HG02588 (cell line): Measurements from ENCODE around the gene TEX11.
"Not testable (repeated sequence)": the region's sequence is repeated elsewhere in the genome, so short reads cannot be mapped to it uniquely, and the experiment has no call there.

Source experiments
- ATAC-seq: cut with Tn5 transposase; IDR thresholded peaks from one replicate; pipeline ENCODE4 v1.9.1; 2021; ENCODE audit warnings: mild to moderate bottlenecking, moderate library complexity; ENCODE audit not compliant: unreplicated experiment

TEX11 gene

DNA sequence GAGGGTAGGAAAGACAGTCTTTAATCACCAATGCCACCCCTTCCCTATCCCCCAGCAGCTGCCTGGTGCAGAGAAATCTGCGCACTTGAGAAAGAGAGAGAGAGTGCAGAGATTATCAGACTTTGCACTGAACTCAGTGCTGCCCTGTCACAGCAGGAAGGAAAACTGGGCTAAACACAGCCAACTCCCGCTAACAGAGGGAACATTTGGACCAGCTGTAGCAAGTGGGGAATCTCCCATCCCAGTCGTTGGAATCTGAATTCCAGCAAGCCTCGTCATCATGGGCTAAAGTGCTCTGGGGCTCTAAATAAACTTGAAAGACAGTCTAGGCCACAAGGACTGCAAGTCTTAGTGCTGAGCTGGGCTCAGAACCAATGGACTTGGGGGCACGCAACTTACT, 295.2 kb downstream of the TEX11 start:
- no peak for ATAC-seq

DNA sequence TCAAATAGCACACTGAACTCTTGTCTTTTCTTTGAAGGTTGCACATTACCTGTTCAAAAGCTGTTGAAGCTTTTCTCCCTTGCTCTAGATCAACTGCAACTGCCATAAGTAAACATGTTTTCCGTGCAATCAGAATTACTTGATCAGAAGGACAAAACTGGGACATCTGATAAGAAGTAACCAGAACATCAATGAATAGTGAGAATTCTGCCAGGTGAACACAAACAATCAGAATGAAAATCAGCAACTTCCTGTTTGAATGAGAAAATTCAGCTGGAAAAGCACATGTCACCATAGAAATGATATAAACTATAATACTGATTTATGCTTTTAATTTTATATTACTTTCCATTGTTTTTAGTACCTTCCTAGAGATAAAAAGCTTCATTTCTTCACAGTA, 303.2 kb downstream of the TEX11 start:
- ATAC-seq: no peak

DNA sequence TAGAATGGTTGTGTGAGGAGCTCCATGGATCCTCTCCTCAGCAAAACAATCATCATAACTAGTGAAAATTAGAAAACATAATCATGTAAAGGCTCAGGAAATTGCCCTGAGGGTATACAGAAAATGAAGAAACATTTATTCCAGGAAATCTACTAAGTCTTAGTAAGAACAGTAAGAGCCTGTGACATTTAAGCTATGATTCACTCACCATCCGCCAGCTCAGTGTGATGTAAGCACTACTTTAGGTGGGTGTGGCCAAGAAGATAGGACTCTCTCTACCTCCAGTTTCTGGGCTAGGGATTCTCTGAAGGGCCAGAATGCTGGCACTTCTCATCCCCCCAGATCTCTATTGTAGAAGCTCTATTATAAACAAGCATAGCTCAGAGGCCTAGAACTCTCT, 316.4 kb downstream of the TEX11 start:
- ATAC-seq: no peak

DNA sequence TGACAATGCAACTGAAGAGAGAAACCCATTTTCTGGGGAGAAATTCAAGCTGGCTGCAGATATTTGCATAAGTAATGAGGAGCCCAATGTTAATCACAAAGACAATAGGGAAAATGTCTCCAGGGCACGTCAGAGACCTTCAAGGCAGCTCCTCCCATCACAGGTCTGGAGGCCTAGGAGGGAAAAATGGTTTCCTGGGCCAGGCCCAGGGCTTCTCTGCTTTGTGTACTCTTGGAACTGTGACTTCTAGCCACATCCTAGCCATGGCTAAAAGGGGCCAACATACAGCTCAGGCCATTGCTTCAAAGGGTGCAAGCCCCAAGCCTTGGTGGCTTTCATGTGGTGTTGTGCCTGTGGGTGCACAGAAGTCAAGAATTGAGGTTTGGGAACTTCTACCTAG, 321.4 kb downstream of the TEX11 start:
- ATAC-seq: not testable (repeated sequence)

DNA sequence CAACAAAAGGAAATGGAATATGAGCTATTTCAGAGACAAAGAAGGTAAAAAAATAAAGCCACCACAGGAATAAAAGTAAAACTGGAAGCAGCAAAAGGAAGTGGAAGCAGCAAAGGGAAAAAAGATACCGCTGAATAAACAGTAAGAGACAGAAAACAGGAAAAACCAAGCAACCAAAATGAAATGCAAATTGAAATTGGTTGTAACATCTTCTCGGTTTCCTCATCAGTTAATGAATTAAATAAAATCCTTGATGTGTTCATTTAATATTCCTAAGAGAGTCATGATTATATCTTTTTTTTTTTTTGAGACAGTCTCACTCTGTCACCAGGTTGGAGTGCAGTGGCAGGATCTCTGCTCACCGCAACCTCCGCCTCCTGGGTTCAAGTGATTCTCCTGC, 331.1 kb downstream of the TEX11 start:
- ATAC-seq: no peak

DNA sequence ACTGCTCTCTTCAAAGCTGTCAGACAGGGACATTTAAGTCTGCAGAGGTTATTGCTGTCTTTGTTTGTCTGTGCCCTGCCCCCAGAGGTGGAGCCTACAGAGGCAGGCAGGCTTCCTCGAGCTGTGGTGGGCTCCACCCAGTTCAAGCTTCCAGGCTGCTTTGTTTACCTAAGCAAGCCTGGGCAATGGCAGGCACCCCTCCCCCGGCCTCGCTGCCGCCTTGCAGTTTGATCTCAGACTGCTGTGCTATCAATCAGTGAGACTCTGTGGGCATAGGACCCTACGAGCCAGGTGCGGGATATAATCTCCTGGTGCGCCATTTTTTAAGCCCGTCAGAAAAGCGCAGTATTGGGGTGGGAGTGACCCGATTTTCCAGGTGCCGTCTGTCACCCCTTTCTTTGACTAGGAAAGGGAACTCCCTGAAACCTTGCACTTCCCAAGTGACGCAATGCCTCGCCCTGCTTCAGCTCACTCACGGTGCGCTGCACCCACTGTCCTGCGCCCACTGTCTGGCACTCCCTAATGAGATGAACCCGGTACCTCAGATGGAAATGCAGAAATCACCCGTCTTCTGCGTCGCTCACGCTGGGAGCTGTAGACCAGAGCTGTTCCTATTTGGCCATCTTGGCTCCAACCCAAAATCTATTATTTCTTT, 338.5 kb downstream of the TEX11 start:
- not testable (repeated sequence) for ATAC-seq

DNA sequence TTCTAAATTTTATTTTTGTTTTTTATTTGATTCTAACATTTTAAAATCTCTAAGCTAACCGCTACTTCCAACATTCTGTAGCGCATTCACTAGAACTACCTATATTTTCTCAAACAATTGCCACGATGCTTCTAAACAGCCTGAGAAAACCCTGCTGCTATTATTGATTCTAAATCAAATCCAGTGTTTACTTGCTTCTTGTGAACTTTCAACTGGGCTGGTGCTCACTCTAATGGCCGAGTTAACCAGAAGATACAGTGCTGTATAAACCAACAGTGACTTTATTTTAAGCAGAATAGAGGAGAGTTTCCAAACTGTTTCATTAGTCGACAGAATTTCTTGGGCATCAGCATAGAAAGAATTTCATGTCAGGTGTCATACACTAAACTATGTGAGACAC, 353.6 kb downstream of the TEX11 start:
- no peak for ATAC-seq

DNA sequence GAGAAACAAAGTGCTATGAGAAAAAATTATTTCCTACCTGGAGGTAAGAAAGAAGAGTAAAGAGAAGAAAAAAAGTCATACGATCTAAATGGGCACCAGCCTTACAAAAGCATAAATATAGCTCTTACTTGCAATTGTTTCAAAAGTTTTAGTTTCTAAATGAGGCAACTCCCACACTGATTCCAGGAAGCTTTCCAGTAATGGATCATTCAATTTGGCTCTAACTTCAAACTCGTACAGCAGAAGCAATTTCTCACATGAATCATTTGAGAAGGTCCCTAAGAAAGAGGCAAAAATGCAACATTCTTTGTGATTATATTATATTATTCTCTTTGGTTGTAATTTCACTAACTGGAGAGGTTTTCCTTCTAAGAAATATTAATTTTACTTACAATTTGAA, 354.0 kb downstream of the TEX11 start:
- ATAC-seq: no peak

DNA sequence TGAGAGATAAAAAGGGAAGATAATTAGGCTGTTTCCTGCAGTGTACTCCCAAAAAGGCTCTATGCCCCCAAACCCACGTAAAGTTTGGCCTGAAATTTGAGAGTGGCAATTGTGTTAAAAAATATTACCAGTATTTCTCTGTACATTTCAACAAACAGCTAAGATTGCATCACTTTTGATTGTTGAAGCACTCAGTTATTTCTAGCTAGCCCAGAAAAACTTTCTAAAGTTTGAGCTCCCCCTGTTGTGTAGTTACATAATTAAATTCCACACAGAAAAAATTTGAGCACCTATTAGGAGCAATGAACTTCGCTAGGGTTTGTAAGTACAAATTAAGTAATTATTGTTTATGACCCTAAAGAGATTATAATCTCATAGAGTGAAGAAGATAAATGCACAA, 354.4 kb downstream of the TEX11 start:
- ATAC-seq: no peak

DNA sequence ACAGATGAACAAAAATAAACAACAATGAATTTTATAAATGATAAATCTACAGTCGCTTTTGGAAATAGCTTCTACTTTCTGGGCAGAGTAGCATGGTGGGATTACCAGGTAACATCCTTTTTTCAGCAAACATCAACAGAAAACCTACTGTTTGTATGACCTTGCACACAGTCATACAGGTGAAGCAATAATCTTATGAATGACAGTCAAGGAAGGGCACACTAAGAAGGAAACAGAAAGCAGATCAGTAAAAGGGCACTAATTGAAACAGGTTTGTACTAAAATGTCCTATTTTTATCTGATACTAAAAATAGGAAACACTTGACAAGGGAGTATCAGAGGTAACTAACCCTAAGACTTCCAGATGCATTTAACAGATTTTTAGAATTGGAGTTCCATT, 355.0 kb downstream of the TEX11 start:
- no peak for ATAC-seq

DNA sequence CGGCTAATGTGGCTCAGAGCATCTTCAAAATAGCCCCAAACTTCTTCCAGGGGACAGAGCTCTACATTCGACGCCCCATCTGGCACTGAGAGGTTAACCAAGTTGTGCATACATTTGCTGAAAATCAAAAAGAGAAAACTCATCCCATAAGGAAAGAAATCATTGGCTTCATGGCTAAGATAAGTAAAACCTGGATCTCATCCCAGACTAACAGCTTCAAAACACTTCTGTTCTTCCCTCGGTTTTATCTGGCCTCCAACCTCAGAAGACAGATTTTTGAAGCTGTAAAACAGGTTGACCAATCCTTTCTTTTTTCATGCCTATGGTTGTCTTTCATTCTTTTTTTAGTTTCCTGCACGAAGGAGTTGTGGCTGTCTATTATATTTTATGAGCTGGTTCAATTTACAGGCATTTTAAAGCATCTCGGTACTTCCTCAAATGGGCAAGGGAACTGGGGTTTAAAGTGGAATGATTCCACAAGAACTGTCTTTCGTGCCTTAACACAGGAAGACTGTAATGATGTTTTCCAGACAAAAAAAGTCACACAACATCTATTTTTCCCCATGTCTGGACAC, 356.3 kb downstream of the TEX11 start:
- no peak for ATAC-seq

DNA sequence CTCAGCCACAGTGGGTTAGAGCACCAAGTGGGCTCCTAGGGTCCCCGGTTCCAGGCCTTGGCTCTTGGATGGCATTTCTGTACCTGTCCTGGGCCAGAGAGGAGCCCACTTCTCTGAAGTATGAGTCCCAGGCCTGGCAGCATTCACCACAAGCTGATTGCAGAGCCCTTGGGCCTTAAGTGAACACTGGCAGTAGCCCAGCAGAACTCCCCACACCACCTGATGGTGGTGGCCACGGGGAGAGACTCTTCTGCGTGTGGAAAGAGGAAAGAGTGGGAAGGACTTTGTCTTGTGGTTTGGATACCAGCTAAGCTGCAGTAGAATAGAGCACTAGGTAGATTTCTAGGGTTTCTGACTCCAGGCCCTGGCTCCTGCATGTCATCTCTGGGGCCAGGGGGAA, 359.1 kb downstream of the TEX11 start:
- no peak for ATAC-seq

DNA sequence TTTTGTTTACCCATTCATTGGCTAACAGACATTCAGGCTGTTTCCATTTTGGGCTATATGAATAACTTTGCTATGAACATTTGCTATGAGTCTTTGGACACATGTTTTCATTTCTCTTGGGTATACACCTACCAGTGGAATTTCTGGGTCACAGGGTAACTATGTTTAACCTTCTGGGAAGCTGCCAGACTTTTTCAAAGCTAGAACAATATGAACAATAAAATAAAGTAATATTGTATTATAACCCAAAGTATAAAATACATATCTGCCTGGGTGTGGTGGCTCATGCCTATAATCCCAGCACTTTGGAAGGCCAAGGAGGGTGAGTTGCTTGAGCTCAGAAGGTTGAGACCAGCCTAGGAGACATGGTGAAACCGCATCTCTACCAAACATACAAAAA, 373.3 kb downstream of the TEX11 start:
- no peak for ATAC-seq

DNA sequence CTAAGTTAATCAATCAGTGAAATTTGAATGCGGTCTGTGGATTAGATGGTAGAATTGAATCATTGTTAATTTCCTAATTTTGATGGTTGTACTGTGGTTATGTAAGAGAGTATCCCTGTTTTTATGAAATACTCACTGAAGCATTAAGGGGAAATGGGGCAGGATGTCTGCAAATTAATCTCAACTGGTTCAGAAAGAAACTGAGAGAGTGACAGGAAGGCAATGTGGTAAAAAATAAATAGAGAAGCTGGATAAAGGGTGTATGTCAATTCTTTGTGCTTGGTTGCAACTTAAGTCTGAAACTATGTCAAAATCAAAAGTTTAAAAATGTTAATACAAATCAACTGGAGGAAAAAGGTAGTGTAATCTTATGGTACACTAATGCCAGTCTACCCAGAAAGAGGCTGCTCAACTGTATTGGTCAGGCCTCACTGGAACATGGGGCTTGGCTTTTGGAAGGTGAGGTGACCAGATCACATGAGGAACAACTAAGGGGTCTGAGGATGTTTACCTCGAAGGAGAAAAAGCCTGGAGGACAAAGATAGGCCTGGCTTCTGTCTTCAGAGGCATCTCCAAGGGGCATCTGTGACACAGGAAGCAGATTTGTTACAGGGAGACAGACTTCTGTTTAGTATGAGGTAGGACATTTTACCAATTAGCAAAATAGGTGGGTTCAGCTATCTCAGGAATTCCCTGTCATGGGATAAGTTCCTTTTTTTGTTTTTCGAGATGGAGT, 380.7 kb downstream of the TEX11 start:
- no peak for ATAC-seq

DNA sequence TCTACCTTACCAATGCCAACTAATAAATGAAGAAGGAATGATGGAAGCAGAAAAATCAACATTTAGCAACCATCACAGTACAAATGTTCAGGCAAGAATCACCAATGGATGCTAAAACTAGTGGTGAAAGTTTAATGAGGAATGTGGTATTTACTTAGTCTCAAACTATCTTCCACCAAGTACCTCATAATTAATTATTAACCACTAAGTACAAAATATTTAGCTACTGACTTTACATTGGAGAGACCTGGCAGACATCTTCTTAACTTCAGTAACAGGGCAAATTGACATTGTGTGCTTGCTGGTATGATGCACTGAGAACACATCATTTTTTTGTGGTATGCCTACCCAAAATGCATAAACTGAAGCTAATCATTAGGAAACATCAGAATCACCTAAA, 381.5 kb downstream of the TEX11 start:
- ATAC-seq: no peak

DNA sequence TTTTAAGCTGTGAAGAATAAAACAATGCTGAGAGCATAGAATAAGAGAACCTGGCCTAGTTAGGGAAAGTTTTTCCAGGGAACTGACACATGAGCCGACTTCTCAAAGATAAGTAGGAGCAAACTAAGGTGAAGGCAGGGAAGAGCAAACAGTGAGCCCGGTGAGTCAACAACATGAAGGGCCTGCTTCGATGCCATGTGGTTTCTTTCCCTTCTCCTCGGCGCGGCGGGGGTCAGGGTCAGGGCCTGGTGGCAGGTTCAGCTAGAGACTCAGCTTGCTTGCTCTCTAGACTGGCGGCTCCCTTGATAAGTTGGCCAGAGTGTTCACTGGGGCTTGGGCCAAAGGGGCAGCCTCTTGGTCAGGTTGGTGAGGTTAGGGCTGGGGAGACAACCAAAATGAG, 382.8 kb downstream of the TEX11 start:
- no peak for ATAC-seq

DNA sequence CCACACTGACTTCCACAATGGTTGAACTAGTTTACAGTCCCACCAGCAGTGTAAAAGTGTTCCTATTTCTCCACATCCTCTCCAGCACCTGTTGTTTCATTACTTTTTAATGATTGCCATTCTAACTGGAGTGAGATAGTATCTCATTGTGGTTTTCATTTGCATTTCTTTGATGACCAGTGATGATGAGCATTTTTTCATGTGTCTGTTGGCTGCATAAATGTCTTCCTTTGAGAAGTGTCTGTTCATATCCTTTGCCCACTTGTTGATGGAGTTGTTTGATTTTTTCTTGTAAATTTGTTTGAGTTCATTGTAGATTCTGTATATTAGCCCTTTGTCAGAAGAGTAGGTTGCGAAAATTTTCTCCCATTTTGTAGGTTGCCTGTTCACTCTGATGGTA, 392.8 kb downstream of the TEX11 start:
- ATAC-seq: not testable (repeated sequence)

DNA sequence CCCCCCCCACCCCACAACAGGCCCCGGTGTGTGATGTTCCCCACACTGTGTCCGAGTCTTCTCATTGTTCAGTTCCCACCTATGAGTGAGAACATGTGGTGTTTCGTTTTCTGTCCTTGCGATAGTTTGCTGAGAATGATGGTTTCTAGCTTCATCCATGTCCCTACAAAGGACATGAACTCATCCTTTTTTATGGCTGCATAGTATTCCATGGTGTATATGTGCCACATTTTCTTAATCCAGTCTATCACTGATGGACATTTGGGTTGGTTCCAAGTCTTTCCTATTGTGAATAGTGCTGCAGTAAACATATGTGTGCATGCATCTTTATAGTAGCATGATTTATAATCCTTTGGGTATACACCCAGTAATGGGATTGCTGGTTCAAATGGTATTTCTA, 393.2 kb downstream of the TEX11 start:
- not testable (repeated sequence) for ATAC-seq

DNA sequence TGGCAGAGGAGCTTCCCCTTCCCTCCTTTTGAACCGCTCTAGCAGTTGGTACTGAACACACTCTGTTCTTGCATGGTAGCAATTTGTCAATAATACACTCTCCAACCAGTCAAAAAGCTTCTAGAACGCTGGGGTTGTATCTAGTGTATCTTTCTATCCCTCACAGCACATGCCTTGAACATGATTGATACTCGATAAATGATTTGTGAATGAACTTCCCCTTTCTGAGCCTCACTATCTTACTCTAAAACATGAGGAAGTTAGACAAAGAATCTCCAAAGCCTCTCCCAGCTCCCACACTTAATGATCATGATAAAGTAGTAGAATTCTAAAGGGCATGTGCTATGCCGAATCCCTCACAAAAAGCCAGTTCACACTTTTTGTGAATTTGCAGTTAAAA, 399.4 kb downstream of the TEX11 start:
- no peak for ATAC-seq

DNA sequence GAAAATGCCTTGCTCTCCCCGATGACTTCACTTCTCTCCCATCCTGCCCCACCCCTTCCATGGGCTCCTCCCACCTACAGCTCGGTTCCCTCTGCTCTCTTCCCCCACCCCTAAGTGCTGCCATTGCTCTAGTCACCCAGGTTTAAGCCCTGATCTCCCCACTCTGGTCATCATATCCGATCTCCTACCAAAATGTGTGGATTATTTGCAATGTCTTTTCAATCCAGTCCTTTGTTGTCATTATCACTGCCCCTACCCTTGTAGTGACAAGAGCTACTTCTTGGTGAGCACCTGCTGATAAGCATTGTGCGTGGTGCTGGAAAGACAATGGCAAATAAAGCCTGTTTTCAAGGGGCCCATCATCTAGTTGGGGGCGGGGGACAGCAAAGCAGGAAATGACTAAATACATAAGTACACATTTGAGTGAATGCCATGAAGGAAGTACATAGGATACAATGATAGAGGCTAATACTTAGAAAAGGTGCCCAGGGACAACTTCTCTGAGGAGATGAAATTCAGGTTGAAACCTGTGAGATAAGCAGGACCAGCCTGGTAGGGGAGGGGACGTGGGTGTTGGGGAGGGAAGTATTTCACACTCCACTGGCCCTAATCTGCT, 400.1 kb downstream of the TEX11 start:
- ATAC-seq: no peak

DNA sequence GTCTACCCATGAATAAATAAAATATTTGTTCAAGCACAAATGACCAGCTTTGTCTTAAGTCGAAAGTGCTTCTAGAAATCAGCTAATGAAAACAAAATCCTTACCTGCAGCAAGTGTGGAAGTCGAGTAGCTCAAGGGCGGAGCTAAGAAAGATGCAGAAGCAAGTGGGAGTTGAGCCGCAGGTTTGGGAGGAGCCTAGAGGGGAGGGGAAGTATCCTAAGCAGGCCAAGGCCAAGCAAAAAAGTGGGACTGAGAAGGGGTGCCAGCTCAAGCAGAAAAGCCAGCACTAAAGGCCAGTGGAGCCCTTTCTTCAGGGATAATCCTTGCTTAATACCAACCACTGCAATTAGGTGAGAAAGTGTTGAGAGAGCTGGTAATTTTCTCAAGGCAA, 403.1 kb downstream of the TEX11 start:
- no peak for ATAC-seq
